ENCODE results near the gene LRRC17. TPM values are rescaled to one million over a fixed set of nuclear protein-coding genes. Genes with fewer than 3 reads are reported as not detected.
"Not testable (repeated sequence)": the region's sequence is repeated elsewhere in the genome, so short reads cannot be mapped to it uniquely, and the experiment has no call there.

Gene LRRC17
- total RNA-seq, 1 donor from 2014 or later, result 32.0 TPM

DNA sequence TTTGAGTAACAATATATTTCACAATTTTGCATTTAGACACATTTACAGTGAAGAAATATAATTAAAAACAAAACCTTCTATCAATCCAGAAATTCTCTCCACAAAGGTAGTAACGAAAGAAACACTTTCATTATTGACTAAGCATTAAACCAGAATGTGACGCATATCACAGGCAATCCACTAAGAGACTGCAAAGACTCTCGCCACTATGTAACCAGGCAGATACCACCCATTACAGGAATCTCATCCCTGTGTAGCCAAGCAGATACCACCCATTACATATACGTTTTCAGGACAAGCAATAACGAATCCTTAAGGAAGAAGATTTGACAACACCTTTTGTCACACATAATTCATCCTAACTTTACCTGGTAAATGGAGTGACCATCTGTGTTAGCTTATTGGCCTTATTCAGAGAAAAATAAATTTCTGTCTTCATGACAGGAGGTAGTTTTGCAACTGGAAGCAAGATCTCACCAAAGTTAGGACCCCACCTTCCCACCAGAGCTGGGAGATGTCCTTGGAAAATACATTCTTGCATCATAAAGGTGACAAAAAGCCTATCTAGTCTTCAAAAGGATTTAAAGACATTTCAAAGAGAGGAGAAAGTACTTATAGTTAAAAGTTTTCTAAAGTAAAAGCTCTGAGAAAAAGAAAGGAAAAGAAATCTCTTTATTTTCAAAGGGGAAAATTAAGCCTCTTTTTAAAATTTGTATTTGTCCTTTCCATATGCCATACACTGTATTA is 30.8 kb downstream of the LRRC17 start:
- H3K4me3 Mint-ChIP-seq (ENCODE audit: unreplicated experiment), result no peak overlapping the region
- DNase-seq (ENCODE audit: low spot score), result no peak
- TF ChIP-seq, protein P1, sequence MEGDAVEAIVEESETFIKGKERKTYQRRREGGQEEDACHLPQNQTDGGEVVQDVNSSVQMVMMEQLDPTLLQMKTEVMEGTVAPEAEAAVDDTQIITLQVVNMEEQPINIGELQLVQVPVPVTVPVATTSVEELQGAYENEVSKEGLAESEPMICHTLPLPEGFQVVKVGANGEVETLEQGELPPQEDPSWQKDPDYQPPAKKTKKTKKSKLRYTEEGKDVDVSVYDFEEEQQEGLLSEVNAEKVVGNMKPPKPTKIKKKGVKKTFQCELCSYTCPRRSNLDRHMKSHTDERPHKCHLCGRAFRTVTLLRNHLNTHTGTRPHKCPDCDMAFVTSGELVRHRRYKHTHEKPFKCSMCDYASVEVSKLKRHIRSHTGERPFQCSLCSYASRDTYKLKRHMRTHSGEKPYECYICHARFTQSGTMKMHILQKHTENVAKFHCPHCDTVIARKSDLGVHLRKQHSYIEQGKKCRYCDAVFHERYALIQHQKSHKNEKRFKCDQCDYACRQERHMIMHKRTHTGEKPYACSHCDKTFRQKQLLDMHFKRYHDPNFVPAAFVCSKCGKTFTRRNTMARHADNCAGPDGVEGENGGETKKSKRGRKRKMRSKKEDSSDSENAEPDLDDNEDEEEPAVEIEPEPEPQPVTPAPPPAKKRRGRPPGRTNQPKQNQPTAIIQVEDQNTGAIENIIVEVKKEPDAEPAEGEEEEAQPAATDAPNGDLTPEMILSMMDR (IDR thresholded peaks at IDR 0.05), result no peak
- H3K36me3 Mint-ChIP-seq (ENCODE audit: low read depth), result peaks cover 4% of the 10 kb centered on the region
- H3K9me3 Mint-ChIP-seq (ENCODE audit: low read depth), result no peaks in the 10 kb centered on the region
- no peak overlapping the region for H3K27ac Mint-ChIP-seq (ENCODE audit: unreplicated experiment)
- peaks cover 27% of the 10 kb centered on the region for H3K4me1 Mint-ChIP-seq (ENCODE audit: low read depth)
- H3K27me3 Mint-ChIP-seq (ENCODE audit: low read depth), result no peaks in the 10 kb centered on the region

DNA sequence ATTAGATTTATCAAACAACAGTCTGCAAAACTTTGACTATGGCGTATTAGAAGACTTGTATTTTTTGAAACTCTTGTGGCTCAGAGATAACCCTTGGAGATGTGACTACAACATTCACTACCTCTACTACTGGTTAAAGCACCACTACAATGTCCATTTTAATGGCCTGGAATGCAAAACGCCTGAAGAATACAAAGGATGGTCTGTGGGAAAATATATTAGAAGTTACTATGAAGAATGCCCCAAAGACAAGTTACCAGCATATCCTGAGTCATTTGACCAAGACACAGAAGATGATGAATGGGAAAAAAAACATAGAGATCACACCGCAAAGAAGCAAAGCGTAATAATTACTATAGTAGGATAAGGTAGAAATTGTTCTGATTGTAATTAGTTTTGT is 31.4 kb downstream of the LRRC17 start:
- TF ChIP-seq, protein P1 (IDR thresholded peaks at IDR 0.05), result no peak
- H3K9me3 Mint-ChIP-seq (ENCODE audit: low read depth), result no peaks in the 10 kb centered on the region
- H3K4me1 Mint-ChIP-seq (ENCODE audit: low read depth), result peaks cover 22% of the 10 kb centered on the region
- peaks cover 4% of the 10 kb centered on the region for H3K36me3 Mint-ChIP-seq (ENCODE audit: low read depth)
- no peak overlapping the region for H3K27ac Mint-ChIP-seq (ENCODE audit: unreplicated experiment)
- no peaks in the 10 kb centered on the region for H3K27me3 Mint-ChIP-seq (ENCODE audit: low read depth)
- DNase-seq (ENCODE audit: low spot score), result no peak
- H3K4me3 Mint-ChIP-seq (ENCODE audit: unreplicated experiment), result no peak overlapping the region

DNA sequence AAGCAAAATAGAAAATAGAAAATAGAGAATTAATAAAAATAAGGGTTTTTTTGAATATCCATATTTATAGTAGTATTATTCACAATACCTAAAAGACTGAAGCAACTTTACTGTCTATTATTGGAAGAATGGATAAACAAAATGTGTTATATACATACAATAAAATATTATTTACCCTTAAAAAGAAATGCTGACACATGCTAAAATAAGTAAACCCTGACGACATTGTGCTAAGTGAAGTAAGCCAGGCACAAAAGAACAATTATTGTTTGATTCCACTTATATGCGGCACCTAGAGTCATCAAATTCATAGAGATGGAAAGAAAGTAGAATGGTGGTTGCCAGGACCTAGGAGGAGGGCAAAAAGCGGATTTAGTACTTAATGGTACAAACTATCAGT is 39.0 kb downstream of the LRRC17 start:
- Mint-ChIP-seq H3K4me1 (ENCODE audit: low read depth) (no peaks in the 10 kb centered on the region), H3K4me3 (ENCODE audit: unreplicated experiment) (no peak overlapping the region), H3K27me3 (ENCODE audit: low read depth) (no peaks in the 10 kb centered on the region), H3K27ac (ENCODE audit: unreplicated experiment) (no peak overlapping the region), H3K36me3 (ENCODE audit: low read depth) (peaks cover 18% of the 10 kb centered on the region), H3K9me3 (ENCODE audit: low read depth) (peaks cover 42% of the 10 kb centered on the region)
- TF ChIP-seq, protein P1 (IDR thresholded peaks at IDR 0.05), result no peak
- DNase-seq (ENCODE audit: low spot score), result no peak

DNA sequence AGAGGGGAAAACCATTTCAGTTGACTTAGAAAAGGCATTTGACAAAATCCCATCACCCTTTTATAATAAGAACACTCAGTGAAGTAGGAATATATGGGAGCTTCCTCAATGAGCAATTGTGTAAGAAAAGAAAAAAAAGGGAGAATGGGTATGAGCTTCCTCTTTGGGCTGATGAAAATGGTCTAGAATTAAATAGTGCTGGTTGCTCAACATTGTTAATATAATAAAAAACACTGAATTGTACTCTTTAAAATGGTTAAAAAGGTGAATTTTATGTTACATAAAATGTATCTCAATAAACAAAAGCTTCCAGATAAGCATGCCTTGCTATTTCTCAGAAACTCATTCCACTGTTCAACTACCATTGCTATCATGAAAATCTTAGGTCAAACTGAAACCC is 40.6 kb downstream of the LRRC17 start:
- TF ChIP-seq, protein P1 (IDR thresholded peaks at IDR 0.05), result no peak
- H3K4me1 Mint-ChIP-seq (ENCODE audit: low read depth), result no peaks in the 10 kb centered on the region
- H3K36me3 Mint-ChIP-seq (ENCODE audit: low read depth), result peaks cover 18% of the 10 kb centered on the region
- no peak for DNase-seq (ENCODE audit: low spot score)
- H3K4me3 Mint-ChIP-seq (ENCODE audit: unreplicated experiment), result no peak overlapping the region
- H3K27me3 Mint-ChIP-seq (ENCODE audit: low read depth), result no peaks in the 10 kb centered on the region
- H3K27ac Mint-ChIP-seq (ENCODE audit: unreplicated experiment), result no peak overlapping the region
- peaks cover 49% of the 10 kb centered on the region for H3K9me3 Mint-ChIP-seq (ENCODE audit: low read depth)

DNA sequence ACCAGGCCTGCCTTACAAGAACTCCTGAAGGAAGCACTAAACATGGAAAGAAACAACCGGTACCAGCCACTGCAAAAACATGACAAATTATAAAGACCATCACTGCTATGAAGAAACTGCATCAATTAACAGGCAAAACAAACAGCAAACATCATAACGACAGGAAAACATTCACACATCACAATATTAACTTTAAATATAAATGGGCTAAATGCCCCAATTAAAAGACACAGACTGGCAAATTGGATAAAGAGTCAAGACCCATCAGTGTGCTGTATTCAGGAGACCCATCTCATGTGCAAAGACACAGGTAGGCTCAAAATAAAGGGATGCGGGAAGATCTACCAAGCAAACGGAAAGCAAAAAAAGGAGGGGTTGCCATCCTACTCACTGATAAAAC is 41.6 kb downstream of the LRRC17 start:
- H3K4me1 Mint-ChIP-seq (ENCODE audit: low read depth); H3K27me3 Mint-ChIP-seq (ENCODE audit: low read depth); H3K4me3 Mint-ChIP-seq (ENCODE audit: unreplicated experiment); DNase-seq (ENCODE audit: low spot score); H3K27ac Mint-ChIP-seq (ENCODE audit: unreplicated experiment): not testable (repeated sequence)
- Mint-ChIP-seq H3K36me3 (ENCODE audit: low read depth) (peaks cover 18% of the 10 kb centered on the region), H3K9me3 (ENCODE audit: low read depth) (peaks cover 49% of the 10 kb centered on the region)

DNA sequence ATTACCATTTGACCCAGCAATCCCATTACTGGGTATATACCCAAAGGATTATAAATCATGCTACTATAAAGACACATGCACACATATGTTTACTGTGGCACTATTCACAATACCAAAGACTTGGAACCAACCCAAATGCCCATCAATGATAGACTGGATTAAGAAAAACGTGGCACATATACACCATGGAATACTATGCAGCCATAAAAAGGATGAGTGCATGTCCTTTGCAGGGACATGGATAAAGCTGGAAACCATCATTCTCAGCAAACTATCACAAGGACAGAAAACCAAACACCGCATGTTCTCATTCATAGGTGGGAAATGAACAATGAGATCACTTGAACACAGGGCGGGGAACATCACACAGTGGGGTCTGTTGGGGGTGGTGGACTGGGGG is 45.2 kb downstream of the LRRC17 start:
- Mint-ChIP-seq H3K36me3 (ENCODE audit: low read depth) (peaks cover 17% of the 10 kb centered on the region), H3K9me3 (ENCODE audit: low read depth) (peaks cover 40% of the 10 kb centered on the region)
- H3K4me3 Mint-ChIP-seq (ENCODE audit: unreplicated experiment); H3K27ac Mint-ChIP-seq (ENCODE audit: unreplicated experiment); DNase-seq (ENCODE audit: low spot score); H3K27me3 Mint-ChIP-seq (ENCODE audit: low read depth); H3K4me1 Mint-ChIP-seq (ENCODE audit: low read depth): not testable (repeated sequence)

DNA sequence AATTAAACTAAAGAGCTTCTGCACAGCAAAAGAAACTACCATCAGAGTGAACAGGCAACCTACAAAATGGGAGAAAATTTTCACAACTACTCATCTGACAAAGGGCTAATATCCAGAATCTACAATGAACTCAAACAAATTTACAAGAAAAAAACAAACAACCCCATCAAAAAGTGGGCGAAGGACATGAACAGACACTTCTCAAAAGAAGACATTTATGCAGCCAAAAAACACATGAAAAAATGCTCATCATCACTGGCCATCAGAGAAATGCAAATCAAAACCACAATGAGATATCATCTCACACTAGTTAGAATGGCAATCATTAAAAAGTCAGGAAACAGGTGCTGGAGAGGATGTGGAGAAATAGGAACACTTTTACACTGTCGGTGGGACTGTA is 49.2 kb downstream of the LRRC17 start:
- not testable (repeated sequence) for H3K27ac Mint-ChIP-seq (ENCODE audit: unreplicated experiment); H3K4me3 Mint-ChIP-seq (ENCODE audit: unreplicated experiment); H3K9me3 Mint-ChIP-seq (ENCODE audit: low read depth); H3K4me1 Mint-ChIP-seq (ENCODE audit: low read depth); DNase-seq (ENCODE audit: low spot score); H3K27me3 Mint-ChIP-seq (ENCODE audit: low read depth); H3K36me3 Mint-ChIP-seq (ENCODE audit: low read depth)
